ENCODE results near the gene UMAD1.
"Not testable (repeated sequence)": the region's sequence is repeated elsewhere in the genome, so short reads cannot be mapped to it uniquely, and the experiment has no call there.

Gene UMAD1

DNA sequence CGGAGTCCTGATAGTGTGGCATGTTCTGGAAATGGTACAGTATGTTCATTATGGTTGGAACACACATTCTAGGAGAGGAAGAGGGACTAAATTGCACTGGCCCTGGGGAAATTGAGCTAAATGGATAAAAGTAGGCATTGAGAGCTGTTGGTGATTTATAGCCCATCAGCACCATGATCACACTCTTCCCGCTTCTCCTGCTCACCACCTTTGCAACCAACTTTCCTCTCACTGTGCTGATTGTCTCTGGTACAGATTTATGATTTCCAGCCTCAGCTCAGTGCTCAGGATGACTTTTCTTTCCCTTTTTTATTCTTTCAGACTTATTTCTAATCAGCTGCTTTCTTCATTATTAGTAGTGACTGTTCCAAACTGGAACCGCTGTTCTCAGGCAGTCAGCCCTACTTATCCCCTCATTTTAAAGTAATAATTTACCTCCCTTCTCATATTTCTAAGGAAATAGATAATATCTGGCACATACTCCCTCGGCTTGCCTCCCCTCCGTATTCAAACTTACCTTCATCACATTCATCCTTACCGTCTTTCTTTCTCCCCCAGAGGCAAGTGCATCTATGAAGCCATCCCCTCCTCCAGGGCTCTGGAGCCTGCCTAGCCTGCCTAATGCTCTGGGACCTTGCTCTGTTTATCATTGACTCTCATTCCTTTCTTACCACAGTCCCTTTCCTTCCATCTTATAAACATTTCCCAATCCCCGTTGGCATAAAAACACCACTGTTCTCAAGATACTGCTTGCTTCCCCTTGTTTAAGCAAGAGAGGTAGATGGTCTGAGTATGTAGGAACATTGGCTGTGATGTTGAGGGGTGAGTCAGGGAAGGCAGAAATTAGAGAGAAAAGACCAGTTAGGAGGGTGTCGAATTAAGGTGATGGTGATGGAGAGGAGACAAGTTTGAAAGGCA, 129.4 kb downstream of the UMAD1 start:
- DNase-seq, result no peak

DNA sequence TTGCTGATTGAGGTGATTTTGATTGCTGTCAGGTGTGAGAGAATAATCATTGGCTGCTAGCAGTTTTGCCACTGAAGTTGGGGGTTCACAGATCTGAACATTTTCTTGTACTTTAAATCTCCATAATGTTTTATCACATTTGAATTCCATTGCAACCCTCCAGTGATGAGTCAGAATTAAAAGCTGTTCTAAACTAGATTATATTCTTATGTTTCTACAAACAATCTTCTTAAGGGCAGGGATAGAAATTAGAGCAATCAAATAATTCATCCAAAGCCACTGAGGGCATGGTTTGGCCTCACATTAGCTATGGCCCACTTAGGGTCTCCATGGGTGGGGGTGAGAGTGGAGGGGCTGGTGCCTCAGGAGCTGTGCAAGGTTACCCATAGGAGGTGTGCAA, 130.9 kb downstream of the UMAD1 start:
- no peak for DNase-seq

DNA sequence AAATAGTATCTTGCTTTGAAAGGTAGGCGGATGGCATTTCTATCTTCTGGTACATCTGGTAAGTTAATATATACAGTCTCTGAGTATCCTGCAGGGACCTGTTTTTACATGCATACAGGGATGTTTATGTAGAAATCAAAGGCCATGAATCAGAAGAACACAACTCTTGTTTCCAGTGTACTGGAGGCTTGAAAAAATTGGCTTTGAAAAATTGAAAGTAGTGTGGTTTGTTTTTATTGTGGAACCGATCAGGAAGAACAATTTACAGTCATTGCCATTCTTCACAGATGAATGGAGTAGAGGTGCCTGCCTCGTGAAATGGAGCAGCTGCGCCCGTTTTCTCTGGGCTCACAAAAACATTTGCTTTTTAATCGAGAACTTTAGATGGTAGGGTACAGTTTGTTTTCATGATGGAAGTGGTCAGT, 131.9 kb downstream of the UMAD1 start:
- DNase-seq, result no peak

DNA sequence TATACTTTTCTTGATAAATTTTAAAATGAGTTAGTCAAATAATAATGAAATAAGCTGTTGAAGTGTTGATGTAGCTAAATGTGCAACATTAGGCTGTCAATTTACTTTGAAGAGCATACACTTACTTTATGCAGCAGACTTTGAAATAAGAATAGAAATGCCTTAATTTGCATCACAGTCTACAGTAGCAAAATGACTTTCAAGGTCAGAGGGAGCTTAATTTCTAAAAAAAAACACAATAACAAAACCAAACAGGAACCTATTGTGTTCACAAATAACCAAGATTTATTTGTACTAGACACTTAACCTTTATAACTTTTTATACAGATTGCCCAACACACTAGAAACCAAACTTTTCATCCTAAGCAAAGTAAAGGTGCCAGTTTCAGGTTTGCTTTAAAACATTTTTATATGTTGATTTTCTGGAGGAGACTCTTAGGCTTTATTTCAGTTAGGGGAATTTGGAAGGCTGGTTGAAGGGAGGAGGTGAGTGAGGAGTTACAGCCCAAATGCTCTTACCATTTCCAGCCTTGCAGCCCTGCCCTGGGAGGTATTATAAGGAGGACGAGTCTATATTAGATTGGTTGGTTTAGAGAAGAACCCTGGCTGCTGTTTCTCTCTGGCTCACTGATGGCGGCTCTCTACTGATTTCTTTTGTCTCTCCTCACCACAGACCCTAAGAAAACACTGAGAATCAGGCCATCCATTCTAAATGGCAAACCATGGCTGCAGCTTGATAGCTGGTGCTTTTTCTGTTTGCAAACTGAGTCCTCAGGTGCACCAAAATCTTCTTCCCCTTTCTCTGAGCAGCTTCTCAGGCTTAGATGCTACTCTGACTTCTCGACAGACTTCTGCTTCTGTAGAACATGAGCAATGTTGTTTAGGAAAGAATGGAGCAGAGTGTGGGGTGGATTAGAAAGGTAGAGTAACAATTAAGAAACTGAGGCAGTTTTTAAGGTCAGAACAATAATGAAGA, 133.1 kb downstream of the UMAD1 start:
- no peak for DNase-seq

DNA sequence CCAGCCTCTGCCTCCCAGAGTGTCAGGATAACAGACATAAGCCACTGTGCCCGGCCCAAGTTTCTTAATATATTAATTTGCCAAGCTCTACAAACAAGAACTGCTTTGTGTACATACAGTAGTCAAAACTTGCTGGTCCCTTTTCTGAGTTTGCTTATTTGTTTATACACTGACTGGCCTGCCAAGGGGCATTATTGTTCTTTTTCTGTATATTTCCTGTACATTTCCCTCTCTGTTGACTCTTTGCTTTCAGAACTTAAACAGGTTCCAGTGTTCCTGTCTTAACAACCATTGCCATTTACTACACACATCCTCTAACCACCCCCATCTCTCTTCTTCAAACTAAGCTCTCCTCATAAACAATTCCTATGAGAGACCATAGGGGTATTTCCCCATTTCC, 139.3 kb downstream of the UMAD1 start:
- DNase-seq, result no peak

DNA sequence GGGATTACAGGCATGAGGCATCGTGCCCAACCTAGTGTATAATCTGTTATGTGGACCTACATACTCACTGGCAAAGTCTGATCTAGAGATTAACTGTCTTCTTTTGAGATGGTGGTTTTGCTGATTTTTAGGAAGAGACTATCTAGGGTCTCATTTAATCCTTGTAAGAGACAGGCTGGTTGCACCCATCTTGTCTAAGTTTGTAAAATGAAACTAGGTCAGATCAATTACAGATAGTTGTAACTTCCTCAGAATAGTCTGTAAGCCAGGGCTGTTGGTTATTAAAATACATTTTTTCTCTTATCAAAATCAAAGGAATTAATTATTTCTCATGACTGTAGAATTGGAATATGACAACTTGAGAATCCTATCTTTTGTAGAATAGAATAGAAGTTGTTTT, 142.4 kb downstream of the UMAD1 start:
- DNase-seq, result no peak

DNA sequence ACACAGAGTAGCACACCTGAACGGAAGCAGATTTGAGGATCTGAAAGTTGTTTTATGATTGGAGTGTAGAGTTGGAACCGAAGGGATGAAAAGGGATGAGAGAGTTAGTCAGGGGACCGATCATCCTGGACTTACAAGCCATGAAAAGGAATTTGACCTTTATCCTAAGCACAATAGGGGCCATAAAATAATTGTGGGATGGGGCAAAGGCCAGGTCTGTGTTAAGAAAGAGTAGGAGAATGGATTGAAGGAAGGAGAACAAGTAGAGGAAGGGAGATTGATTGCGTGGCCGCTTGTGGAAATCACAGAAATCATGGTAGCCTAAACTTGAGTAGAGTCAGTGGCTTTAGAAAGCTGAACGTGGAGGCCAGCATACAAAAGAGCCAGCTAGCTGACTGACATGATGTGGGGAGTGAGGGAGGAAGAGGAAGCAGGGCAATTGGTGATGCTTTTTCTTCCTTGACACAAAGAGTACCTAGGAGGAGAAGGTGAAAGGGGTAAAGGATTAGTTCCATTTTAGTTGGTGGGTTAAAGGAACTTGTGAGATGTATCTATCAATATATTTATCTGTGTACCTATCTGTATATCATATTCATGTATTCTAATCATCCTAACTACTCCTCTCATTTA, 144.9 kb downstream of the UMAD1 start:
- DNase-seq, result no peak

DNA sequence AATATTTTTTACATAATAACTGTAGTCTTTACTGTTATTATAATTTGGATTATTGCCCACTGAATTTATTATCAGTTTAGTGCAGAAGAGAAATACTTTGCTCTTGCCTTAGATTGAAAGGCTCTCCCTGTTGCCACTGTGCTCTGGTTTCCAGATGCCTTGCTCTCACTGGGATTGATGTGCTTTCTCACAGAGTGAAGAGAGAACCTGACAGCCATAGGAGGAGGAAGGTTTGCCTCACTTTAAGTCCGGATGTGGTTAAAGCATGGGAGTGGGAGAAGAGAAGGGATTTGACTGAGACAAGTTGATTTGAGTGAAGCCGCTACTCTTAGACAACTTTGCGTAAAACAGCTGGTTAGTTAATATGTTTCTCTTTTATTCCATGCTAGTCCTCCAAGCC, 146.0 kb downstream of the UMAD1 start:
- no peak for DNase-seq

DNA sequence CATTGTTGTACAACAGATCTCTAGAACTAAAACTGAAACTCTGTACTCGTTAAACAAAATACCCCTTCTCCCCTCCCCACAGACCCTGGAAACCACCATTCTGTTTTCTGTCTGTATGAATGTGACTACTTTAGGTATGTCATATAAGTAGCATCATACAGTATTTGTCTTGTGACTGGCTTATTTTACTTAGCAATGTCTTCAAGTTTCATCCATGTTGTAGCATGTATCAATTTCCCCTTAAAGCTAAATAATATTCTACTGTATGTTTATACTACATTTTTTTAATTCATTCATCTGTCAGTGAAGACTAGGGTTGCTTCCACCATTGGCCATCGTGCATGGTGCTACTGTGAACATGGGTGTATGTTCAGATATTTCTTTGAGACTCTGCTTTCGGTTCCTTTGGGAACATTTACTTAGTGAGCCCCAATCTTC, 149.0 kb downstream of the UMAD1 start:
- DNase-seq, result no peak

DNA sequence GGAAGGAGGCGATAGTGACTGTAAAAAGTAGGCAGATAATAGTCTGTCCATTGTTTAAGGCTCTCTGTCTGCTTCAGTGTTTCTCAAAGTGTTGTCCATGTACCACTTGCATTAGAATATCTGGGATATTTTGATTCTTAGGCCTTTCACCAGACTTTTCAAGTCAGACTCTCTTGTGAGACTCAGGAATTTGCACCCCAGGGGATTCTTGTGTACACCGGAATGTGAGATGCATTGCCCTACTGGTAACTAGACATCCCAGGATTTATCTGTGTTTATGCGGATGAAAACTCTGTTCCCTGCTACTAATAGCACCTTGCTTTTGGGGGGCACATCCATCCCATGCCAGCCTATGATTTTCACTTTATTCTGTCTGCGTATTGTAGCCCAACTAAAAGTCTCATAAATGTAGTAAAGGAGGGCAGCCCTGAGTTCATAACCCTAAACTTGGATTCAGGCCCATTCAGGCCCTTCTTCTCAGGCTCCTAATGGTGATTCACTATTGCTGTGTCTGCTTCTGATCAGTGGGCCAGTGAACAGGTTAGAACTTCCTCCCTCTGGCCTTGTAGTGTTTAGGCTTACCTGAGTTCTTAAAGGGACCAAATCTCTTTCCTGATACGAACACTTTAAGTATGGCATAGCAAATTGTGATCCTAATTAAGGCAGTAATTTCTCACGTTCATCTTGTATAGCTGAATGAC, 149.6 kb downstream of the UMAD1 start:
- no peak for DNase-seq

DNA sequence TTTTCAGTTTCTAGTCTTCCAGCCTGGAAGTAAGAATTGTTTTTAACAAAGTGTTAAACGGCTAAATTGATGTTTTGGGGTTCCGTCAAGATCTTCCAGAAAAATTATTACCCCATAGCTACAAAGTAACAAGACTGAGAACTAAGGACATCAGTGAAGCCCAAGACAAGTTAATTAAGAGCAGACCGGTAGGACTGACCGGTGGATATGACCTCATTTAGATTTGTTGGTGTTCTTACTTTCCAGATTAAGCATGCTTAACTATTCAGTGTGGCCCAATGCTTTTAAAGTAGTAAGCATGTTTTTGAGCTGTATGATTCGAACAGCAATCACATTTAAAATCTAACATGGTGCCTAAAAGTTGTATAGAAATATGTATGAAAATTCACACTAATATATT, 151.0 kb downstream of the UMAD1 start:
- DNase-seq, result no peak

DNA sequence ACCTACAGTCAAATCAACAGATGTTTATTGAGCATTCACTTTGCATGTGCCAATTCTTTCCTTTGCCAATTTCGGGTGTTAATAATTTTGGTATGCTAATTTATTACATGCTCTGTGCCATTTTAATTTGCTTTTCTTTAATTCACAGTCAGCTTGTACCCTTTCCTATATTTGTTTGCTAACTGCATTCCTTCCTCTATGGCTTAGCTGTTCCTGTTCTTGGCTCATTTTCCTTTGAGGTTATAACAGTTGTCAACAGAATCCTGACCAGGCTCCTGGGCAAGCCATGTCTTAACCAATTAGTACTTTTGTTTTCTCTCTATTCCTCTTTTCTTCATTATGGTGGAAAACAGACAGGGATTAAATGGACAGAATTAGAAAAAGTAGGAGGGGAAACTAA, 151.5 kb downstream of the UMAD1 start:
- no peak for DNase-seq

DNA sequence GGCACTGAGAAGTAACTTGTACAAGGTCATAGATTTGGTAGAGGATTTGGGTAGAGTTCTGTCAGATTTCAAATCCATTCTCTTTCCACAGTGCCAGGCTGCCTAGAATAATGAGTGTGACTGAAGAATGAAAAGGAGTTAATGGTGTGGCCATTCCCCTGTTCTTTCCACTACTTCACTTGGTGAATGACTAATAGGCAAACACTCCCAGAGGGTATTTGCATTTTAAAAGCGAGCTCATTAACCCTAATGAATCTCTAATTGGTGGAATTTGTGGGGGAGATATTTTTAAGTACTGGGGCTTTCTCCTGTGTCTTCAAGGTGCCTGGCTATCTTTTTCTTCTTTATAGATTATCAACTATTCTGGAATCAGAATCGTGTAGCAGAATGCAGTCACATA, 152.7 kb downstream of the UMAD1 start:
- no peak for DNase-seq

DNA sequence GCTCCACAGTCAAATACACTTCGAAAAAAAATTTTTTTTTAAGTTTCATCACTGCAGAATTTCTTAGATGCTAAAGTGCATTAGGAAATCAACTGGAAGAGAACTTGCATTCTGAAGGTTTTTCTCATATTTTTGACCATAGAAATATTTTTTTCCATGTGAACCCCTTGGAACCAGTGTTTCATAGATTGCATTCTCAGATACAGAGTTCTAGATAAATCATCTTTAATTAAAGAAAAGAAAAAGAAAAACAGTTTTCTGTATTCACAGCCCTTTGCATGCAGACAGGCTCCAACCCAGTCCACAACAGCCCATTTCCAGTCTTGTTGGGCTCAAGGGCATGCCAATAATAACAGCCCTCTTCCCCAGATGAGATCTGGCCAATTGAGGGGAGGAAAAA, 153.4 kb downstream of the UMAD1 start:
- no peak for DNase-seq

DNA sequence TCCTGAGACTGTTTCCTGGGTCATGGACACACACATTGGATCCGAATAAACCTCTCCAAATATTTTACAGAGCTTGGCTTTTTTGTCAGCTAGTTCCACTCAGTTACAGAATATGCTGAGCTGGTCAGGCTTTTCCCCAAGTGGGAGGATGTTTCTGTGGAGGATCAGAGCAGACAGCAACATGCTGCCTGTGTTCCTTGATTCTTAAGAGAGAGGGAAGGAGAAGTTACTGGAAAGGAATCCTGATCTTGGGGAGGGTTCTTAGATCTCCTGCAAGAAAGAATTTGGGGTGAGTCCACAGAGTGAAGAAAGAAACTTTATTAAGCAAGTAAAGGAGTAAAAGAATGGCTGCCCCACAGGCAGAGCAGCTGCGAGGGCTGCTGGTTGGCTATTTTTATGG, 154.7 kb downstream of the UMAD1 start:
- DNase-seq, result no peak

DNA sequence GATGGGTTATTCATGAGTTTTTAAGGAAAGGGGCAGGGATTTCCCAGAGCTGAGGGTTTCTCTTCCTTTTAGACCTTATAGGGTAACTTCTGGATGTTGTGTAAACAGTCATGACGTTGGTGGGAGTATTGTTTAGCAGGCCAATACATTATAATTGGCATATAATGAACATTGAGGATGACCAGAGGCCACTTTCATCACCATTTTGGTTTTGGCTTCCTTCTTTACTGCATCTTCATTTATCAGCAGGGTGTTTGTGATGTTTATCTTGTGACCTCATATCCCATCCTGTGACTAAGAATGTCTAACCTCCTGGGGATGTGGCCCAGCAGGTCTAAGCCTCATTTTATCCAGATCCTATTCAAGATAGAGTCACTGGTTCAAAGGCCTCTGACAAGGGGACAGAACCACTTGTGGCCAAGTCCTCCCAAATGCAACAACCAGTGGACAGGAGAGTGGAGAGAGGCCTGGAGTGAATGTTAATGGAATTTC, 155.1 kb downstream of the UMAD1 start:
- DNase-seq, result no peak

DNA sequence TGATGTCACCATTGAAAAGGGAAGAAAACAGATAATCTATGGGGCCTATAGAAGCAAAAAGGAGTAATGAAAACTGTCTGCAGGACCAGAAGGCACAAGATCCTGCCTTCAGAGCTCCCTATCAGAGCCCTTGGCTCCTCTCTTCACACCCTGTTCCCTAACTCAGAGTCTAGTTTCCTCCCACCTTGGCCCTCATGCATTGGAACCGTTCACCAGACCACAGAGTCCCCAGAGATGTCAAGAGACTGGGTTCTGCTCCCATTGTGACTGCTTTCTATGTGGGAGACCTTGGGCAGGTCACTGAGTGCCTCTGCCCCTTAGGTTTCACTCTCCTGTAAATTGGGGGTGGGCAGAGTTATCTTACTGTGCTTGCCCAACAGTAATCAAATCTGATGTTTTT, 158.0 kb downstream of the UMAD1 start:
- peak; percentile 11 for DNase-seq

DNA sequence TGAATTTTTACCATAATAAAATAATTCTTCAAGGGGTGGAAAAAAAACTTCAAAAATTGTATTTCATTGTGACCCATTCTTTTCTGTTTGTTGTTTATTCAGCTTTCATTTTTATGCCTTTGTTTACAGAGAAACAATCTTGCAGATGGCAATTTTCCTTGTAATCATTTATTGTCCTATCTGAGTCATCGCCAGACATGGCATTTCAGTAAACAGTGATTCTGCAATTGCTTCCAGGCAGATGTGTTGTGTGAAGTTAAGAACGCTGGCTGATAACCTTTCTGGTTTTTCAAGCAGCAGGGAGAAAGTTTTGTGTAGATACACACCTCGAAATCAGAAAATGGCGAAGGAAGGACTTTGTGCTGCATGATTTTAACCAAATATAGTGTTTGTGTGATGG, 158.6 kb downstream of the UMAD1 start:
- no peak for DNase-seq

DNA sequence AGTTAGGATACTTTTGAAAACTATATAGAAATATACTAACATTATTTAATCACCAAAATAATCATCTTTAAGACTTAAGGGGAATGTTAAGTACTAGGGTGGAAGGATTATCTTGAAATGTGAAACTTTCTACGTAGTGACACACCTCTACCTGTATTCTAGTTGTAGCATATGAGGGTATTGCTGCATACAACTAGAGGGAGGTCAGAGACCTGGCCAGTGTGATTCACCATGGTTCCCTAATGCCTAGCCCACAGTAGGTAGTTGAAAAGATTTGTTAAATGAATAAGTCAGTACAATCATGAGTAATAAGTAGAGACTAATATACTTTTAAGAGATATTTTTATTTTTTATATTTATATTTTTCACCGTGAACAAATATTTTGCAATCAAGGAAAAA, 162.0 kb downstream of the UMAD1 start:
- no peak for DNase-seq

DNA sequence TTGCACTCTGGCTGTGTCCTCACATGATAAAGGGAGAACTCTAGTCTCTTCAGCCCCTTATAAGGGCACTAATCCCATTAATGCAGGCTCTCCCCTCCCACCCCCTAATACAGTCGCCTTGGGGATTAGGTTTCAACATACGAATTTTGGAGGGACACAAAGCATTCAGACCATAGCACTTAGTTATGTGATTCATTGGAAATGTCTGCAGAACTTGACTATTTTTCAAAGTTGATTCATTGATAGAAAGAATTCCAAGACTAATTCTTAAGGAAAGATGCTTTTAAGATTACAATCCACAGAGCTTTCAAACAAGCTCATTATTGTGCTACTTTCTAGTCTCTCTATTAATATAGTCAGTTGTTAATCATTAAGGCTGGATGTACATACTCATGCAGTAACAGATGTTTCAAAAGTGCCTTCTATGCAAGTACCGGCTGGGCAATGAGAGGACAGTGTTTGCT, 163.2 kb downstream of the UMAD1 start:
- DNase-seq, result no peak

DNA sequence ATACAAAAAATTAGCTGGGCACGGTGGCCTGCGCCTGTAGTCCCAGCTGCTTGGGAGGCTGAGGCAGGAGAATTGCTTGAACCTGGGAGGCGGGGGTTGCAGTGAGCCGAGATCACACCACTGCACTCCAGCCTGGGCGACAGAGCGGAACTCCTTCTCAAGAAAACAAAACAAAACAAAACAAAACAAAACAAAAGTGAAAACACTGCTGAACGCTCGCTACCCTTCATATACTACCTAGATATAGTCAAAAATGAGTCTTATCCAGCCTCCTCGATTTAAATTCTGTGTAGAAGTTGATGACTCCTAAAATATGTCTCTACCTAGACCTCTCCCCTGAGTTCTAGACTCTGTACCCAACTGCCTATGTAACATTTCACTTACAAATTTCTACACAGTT, 164.3 kb downstream of the UMAD1 start:
- not testable (repeated sequence) for DNase-seq

DNA sequence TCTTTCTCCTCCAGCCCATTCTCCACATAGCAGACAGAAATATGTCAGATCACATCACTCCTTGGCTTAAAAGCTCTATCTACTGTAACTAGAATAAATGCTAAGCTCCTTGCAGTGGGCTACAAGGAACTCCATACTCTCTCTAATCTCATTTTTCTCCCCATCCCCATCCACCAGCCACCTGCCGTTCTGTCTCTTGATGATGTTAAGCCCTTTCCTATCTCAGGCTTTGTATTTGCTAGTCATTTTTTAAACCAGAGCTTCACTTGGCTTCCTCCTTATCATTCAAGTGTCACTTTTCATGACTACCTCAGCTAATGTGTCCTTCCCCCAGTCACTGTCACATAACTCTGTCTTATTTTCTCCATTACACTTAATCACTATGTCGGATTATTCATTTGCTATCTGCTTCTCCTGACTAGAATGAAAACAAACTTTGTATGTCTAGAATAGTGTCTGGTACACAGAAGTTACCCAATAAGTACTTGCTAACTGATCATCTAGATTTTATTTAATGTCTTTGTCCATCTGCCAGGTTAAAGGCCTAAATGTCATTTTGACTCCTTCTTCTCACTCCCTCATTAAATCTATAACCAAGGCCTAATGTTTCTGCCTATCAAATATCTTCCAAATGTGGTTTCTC, 165.1 kb downstream of the UMAD1 start:
- no peak for DNase-seq

All from MV-4-11 (cell line).